ENCODE measurements around the gene DAZAP2.

GRCh38 chr12:51227962-51228361 is 10.7 kb upstream of the DAZAP2 start:
- no peak for TF ChIP-seq CTCF (conservative IDR thresholded peaks at IDR 0.05)
- TF ChIP-seq ZFX (IDR thresholded peaks at IDR 0.05): no peak

Data from C4-2B (cell line).